ACC112 (cell line): Measurements from ENCODE around the gene CFAP221.

ENCODE experiments used
- H2AFZ ChIP-seq: fragments of 200-600 bp; sonication (generic); one replicate; pipeline ENCODE4 v1.6.0; 2017; ENCODE audit warnings: antibody characterized with exemption, low read length; ENCODE audit not compliant: unreplicated experiment
- H3K27ac ChIP-seq: fragments of 200-600 bp; sonication (generic); 2 replicates; pipeline ENCODE4 v1.5.1; 2014; ENCODE audit warnings: low read depth, mild to moderate bottlenecking, antibody characterized with exemption, low read length, moderate library complexity
- H3K27me3 ChIP-seq: fragments of 200-600 bp; sonication (generic); 2 replicates; pipeline ENCODE4 v1.6.1; 2014; ENCODE audit warnings: mild to moderate bottlenecking, antibody characterized with exemption, low read length, moderate library complexity, mixed read lengths; ENCODE audit not compliant: insufficient read depth
- H3K36me3 ChIP-seq: fragments of 200-600 bp; sonication (generic); 2 replicates; pipeline ENCODE4 v1.6.1; 2016; ENCODE audit warnings: mild to moderate bottlenecking, antibody characterized with exemption, low read length, moderate library complexity, mixed read lengths; ENCODE audit not compliant: insufficient read depth
- H3K4me1 ChIP-seq: fragments of 200-600 bp; sonication (generic); one replicate; pipeline ENCODE4 v1.6.1; 2016; ENCODE audit warnings: low read length, mixed read lengths; ENCODE audit not compliant: insufficient read depth, unreplicated experiment, control insufficient read depth
- H3K4me3 ChIP-seq: fragments of 200-600 bp; sonication (generic); 2 replicates; pipeline ENCODE4 v1.5.1; 2014; ENCODE audit warnings: mild to moderate bottlenecking, low read depth, low read length
- H3K79me2 ChIP-seq: fragments of 200-600 bp; sonication (generic); one replicate; pipeline ENCODE4 v1.6.0; 2016; ENCODE audit warnings: low read length; ENCODE audit not compliant: control insufficient read depth, unreplicated experiment, insufficient read depth

CFAP221 gene

DNA sequence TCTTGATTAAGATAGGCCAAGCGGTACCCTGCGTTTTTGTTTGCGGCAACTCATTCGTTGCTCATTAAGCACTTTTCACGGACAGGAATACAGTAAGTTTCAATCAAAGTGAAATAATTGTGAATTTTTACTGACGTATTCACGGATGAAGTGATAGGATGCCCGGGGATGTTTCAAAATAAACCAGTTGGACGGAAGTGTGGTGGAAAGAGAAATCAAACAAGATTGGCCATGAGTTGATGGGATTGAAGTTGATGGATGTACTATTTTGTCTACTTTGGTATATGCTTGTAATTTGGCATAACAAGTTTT, 135.2 kb downstream of the CFAP221 start:
- Histone ChIP-seq H3K79me2 (peaks cover 15% of the 10 kb centered on the region), H3K27ac (no peak overlapping the region), H2AFZ (peak overlapping the region; percentile 91), H3K4me1 (peaks cover 5% of the 10 kb centered on the region), H3K27me3 (no peaks in the 10 kb centered on the region; the same call in 1 of the 2 replicates), H3K36me3 (no peaks in the 10 kb centered on the region), H3K4me3 (peak overlapping the region; percentile 96)

DNA sequence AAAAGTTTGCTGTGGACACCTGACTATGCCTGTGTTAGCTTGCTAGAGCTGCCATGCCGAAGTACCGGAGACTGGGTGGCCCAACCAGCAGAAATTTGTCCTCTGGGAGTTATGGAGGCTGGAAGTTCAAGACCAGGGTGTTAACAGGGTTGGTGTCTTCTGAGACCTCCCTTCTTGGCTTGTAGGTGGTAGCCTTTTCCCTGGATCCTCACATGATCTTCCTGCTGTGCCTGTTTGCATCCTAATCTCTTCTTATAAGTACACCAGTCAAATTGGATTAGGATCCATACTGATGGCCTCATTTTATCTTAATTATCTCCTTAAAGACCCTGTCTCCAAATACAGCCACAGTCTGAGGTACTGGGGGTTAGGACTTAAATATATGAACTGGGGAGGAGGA, 135.6 kb downstream of the CFAP221 start:
- H3K27me3 ChIP-seq: no peaks in the 10 kb centered on the region; the same call in 1 of the 2 replicates
- H3K79me2 ChIP-seq: peaks cover 15% of the 10 kb centered on the region
- peaks cover 6% of the 10 kb centered on the region for H3K4me1 ChIP-seq
- peak overlapping the region; percentile 96 for H3K4me3 ChIP-seq
- H2AFZ ChIP-seq: peak overlapping the region; percentile 91
- H3K36me3 ChIP-seq: no peaks in the 10 kb centered on the region
- H3K27ac ChIP-seq: no peak overlapping the region

DNA sequence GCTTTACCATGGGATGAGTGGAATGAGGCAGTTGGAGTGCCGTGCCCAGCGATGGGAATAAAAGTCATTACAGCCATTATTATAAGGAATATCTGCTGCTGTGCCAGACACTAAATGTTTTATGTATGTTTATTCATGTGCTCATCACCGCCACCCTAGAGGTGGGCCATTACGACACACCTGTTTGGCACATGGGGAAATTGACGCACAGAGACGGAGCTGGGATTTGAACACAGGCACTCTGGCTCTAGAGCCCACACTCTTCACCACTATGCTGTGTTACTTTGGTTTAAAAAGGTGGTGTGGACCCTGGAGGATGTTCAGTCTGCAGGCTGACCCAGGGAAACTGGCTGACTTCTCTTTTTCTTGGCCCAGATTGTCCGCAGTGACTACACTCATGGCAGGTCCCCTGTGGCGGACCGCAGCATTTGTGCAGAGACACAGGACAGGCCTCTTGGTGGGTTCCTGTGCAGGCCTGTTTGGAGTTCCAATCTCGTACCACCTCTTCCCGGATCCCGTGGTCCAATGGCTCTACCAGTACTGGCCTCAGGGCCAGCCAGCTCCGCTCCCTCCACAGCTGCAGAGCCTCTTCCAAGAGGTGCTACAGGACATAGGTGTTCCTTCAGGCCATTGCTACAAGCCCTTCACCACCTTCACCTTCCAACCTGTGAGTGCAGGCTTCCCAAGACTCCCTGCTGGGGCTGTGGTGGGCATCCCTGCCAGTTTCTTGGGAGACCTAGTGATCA, 136.4 kb downstream of the CFAP221 start:
- peaks cover 15% of the 10 kb centered on the region for H3K79me2 ChIP-seq
- no peak overlapping the region for H3K4me3 ChIP-seq
- no peak overlapping the region for H3K27ac ChIP-seq
- H3K36me3 ChIP-seq: no peaks in the 10 kb centered on the region
- no peaks in the 10 kb centered on the region; the same call in 1 of the 2 replicates for H3K27me3 ChIP-seq
- no peak overlapping the region for H2AFZ ChIP-seq
- H3K4me1 ChIP-seq: peaks cover 6% of the 10 kb centered on the region

DNA sequence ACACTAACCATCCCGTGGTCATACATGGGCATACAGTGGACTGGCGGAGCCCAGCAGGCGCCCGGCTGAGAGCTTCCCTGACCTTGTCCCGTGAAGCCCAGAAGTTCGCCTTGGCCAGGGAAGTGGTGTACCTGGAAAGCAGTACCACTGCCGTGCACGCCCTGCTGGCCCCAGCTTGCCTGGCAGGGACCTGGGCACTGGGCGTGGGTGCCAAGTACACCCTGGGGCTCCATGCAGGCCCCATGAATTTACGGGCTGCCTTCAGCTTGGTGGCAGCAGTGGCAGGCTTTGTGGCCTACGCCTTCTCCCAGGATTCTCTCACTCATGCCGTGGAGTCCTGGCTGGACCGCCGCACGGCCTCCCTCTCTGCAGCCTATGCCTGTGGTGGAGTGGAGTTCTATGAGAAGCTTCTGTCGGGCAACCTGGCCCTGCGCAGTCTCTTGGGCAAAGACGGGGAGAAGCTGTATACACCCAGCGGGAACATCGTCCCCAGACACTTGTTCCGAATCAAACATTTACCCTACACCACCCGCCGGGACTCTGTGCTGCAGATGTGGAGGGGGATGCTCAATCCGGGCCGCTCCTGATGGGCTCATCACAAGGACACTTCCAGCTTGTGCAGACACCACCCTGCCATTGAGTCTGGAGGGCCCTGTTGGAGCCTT, 137.1 kb downstream of the CFAP221 start:
- Histone ChIP-seq H3K36me3 (no peaks in the 10 kb centered on the region), H3K4me1 (peaks cover 6% of the 10 kb centered on the region), H3K4me3 (no peak overlapping the region), H3K79me2 (peaks cover 15% of the 10 kb centered on the region), H3K27me3 (no peaks in the 10 kb centered on the region), H3K27ac (no peak overlapping the region), H2AFZ (no peak overlapping the region)

DNA sequence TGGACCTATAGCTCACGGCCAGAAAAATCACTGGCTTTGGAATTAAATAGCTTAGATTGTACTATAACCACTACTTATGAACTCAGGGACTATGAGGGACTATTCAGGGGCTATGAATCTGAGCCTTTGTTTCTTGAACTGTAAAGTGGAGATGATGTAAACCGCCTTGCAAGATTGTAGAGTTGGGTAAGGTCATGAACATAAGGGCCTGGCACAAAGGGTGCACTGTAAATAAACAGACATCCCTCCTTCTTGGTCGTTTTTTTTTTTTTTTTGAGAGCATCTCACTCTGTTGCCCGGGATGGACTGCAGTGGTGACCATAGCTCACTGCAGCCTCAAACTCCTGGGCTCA, 137.6 kb downstream of the CFAP221 start:
- Histone ChIP-seq H3K27me3 (no peaks in the 10 kb centered on the region), H2AFZ (no peak overlapping the region), H3K36me3 (no peaks in the 10 kb centered on the region), H3K4me1 (peaks cover 6% of the 10 kb centered on the region), H3K4me3 (no peak overlapping the region), H3K79me2 (peaks cover 15% of the 10 kb centered on the region), H3K27ac (no peak overlapping the region)

DNA sequence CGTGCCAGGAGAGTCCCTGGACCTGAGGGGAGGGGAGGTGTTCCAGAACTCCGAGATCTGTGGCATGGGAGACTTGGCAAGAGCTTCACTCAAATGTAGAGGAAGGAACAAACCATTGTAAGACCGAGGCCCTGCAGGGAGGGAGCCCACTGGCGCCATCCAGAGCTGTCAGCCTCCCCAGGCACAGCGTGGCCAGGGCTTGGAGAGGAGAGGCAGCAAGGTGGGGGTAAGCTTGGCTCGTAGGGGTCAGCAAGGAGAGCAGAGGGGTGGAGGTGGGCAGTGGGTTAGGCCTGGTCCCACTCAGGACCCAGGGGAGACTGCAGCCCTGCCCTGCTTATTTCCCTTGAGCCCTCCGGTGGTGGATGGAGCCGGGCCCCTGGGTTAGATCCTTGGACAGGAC, 138.3 kb downstream of the CFAP221 start:
- peaks cover 6% of the 10 kb centered on the region for H3K4me1 ChIP-seq
- no peak overlapping the region for H3K27ac ChIP-seq
- H3K36me3 ChIP-seq: no peaks in the 10 kb centered on the region
- H3K4me3 ChIP-seq: no peak overlapping the region
- no peak overlapping the region for H2AFZ ChIP-seq
- H3K27me3 ChIP-seq: no peaks in the 10 kb centered on the region
- H3K79me2 ChIP-seq: peaks cover 15% of the 10 kb centered on the region

DNA sequence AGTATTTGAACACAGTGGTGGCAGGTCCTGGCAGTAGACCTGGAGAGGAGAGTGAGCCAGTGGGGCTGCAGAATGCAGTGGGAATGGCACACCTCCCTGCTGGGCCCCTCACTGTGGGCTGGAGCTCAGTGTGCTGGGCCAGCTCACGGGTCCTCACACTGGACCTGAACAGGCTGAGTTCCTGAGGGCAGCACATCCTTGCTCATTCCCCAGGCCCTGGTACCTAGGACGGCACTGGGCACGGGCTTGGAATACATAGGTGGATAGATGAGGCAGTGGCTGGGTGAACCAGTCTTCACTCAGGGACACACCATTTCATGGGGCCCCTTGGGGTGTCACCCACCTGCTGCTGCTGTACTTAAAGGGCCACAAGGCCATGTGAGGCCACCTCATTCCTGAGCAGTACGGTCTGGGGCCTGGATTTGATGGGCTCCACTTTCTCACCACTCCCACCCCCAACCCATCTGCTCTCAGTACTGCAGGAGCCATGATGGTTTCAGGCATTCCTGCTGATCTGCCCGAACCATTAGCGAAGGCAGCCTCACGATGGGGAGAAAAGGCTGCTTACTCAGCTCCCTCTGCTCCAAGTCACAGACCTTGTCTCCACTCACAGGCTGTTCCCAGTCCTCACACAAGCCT, 138.9 kb downstream of the CFAP221 start:
- no peak overlapping the region for H2AFZ ChIP-seq
- peaks cover 6% of the 10 kb centered on the region for H3K4me1 ChIP-seq
- no peaks in the 10 kb centered on the region for H3K27me3 ChIP-seq
- H3K36me3 ChIP-seq: no peaks in the 10 kb centered on the region
- peaks cover 15% of the 10 kb centered on the region for H3K79me2 ChIP-seq
- no peak overlapping the region for H3K27ac ChIP-seq
- no peak overlapping the region for H3K4me3 ChIP-seq

DNA sequence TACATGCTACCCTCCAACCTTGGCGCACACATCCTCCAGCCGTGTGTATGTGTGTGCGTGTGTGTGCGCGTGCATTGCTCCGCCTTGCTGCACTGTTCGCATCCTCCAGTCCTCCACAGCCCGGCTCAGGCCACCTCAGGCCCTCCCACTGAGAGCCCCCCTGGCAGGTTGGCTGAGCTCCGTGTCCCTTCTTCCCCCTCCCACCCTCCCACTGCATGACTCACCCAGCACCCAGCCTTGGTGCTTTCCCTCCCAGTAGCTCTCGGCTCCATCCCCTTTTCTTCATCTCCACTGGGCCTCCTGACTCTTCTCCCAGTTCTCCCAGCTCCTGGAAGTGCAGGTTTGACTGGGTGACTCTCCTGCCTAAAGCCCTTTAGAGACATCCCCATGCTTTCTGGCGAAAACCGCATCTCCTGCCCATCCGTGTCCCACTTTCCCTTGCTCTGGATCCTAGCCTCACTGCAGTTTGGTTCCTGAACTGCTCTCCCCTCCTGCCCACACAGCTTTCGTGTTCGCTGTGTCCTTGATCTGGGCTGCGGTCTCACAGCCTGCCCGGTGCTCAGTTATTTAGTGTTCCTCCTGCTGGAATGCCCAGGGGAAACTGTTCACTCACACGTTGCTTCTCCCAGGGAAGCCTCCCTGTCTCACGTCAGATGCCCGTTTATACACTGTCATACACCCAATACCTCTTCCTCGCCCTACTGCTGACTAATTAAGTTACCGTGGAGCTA, 139.6 kb downstream of the CFAP221 start:
- Histone ChIP-seq H3K27ac (no peak overlapping the region), H2AFZ (no peak overlapping the region), H3K79me2 (peaks cover 15% of the 10 kb centered on the region), H3K27me3 (no peaks in the 10 kb centered on the region), H3K4me3 (peak overlapping the region; percentile 16; the same call in 1 of the 2 replicates), H3K4me1 (peaks cover 6% of the 10 kb centered on the region), H3K36me3 (no peaks in the 10 kb centered on the region)

DNA sequence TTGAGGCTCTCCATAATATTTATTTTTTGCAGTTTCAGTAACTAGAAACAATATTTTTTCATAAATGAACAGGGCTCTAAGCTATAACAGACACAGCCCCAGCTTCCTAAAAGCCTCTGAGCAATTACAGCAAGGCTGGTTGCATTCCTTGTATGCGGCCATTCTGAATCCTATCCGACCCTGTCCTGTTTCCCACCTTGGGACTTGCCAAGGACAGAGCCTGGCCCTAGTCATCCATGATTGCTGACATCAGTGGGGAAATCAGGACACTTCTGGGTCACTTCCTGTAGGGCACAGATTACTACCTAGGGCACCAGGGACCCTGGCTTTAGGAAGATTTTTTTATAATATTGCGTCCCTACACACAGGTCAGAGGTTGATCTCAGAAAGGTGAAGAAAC, 140.3 kb downstream of the CFAP221 start:
- no peaks in the 10 kb centered on the region for H3K27me3 ChIP-seq
- H3K4me3 ChIP-seq: no peak overlapping the region
- H3K79me2 ChIP-seq: peaks cover 12% of the 10 kb centered on the region
- no peak overlapping the region for H2AFZ ChIP-seq
- H3K27ac ChIP-seq: no peak overlapping the region
- H3K36me3 ChIP-seq: no peaks in the 10 kb centered on the region
- H3K4me1 ChIP-seq: peaks cover 6% of the 10 kb centered on the region

DNA sequence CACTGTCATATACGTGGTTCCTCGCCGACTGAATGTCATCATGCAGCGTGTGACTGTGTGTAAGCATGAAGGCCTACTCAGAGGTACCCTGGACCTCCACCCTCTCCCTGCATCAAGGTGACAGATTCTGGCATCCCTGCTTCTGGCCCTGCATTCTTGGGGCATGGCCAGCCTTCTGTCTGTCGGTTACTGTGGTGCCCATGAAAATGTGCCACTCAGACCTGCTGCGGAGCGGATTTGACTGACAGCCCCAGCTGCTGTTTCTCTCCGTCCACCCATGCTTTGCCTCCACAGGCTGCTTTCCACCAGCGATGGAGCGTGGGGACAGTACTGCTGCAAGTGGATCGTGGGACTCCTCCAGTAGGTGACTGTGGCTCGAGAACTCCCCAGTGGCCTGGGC, 144.4 kb downstream of the CFAP221 start:
- no peaks in the 10 kb centered on the region for H3K36me3 ChIP-seq
- H3K4me3 ChIP-seq: no peak overlapping the region
- no peak overlapping the region for H3K27ac ChIP-seq
- H2AFZ ChIP-seq: no peak overlapping the region
- no peaks in the 10 kb centered on the region for H3K27me3 ChIP-seq
- H3K4me1 ChIP-seq: peaks cover 6% of the 10 kb centered on the region
- no peaks in the 10 kb centered on the region for H3K79me2 ChIP-seq
